Activated CD4-positive, alpha-beta T cell treated with anti-CD3 and anti-CD28 coated beads, Interleukin-2, amount 10 ng/mL, durations not matched to agents 24 days and 14 days (primary cell): ENCODE data around the gene ATP10D. TPM values are rescaled to one million over a fixed set of nuclear protein-coding genes. Genes with fewer than 3 reads are reported as not detected.
A peak's percentile ranks its signal among the peaks of the same experiment; 100 is the strongest.

Experiments used
- DNase-seq: peaks from one replicate; pipeline ENCODE4 v3.0.0; 2022
- H3K27ac Mint-ChIP-seq: one replicate; pipeline ENCODE4 v1.8.0; 2022; ENCODE audit warnings: mild to moderate bottlenecking, mixed read lengths
- H3K27me3 Mint-ChIP-seq: one replicate; pipeline ENCODE4 v1.8.0; 2022; ENCODE audit warnings: mixed read lengths
- H3K36me3 Mint-ChIP-seq: one replicate; pipeline ENCODE4 v1.8.0; 2022; ENCODE audit warnings: low read depth, mild to moderate bottlenecking, mixed read lengths
- H3K4me1 Mint-ChIP-seq: one replicate; pipeline ENCODE4 v1.8.0; 2021; ENCODE audit warnings: mixed read lengths
- H3K4me3 Mint-ChIP-seq: one replicate; pipeline ENCODE4 v1.8.0; 2022; ENCODE audit warnings: mild to moderate bottlenecking, moderate library complexity, mixed read lengths
- H3K9me3 Mint-ChIP-seq: one replicate; pipeline ENCODE4 v1.8.0; 2021; ENCODE audit warnings: mixed read lengths
- intact Hi-C: fragments of 100-400 bp; cut with micrococcal nuclease; formaldehyde crosslinking; loops from one replicate; pipeline ENCODE4 v1.15.1; 2023
- total RNA-seq: library from RNA; stranded (reverse); gene quantifications from 2 replicates; pipeline ENCODE4 v1.2.3, GENCODE V29; 2022

The ATP10D gene
- total RNA-seq = 0.71 and 1.3 TPM in 2 replicates

- intact Hi-C loops = loop anchor here (1.0 to 5.0 kb wide), 2 partner anchors 22 to 47 kb away; partner anchors contain the start of gene COMMD8
- H3K27ac Mint-ChIP-seq = peak within 1 kb of the TSS; percentile 85
- no peaks in the 10 kb centered on the region for H3K36me3 Mint-ChIP-seq
- H3K4me3 Mint-ChIP-seq = peak within 1 kb of the TSS; percentile 93
- H3K4me1 Mint-ChIP-seq = peaks cover 21% of the 10 kb centered on the region
- H3K27me3 Mint-ChIP-seq = peaks cover 10% of the 10 kb centered on the region
- peak; percentile 93 for DNase-seq
- H3K9me3 Mint-ChIP-seq = no peaks in the 10 kb centered on the region
These were observed at the start of gene ATP10D for GRCh38 chr4:47485047-47485692. Gene ATP10D (plus strand): TSS chr4:47485275. CDS start chr4:47512541, 27,266 bp downstream.

GRCh38 chr4:47442980-47443379 lies 42.1 kb upstream of the ATP10D start:
- intact Hi-C loops = no loop called here
- peaks cover 3% of the 10 kb centered on the region for H3K36me3 Mint-ChIP-seq
- peaks cover 2% of the 10 kb centered on the region for H3K27me3 Mint-ChIP-seq

GRCh38 chr4:47444031-47444430 lies 41.0 kb upstream of the ATP10D start:
- Mint-ChIP-seq H3K27ac (no peak overlapping the region), H3K9me3 (no peaks in the 10 kb centered on the region), H3K36me3 (peaks cover 3% of the 10 kb centered on the region), H3K4me3 (no peak overlapping the region), H3K27me3 (no peaks in the 10 kb centered on the region), H3K4me1 (peaks cover 8% of the 10 kb centered on the region)
- DNase-seq = no peak
- intact Hi-C loops = no loop called here

More at GRCh38 chr4:47442980-47443379, 42.1 kb upstream of the ATP10D start:
- Mint-ChIP-seq H3K27ac (no peak overlapping the region), H3K4me1 (peaks cover 8% of the 10 kb centered on the region), H3K9me3 (no peaks in the 10 kb centered on the region), H3K4me3 (no peak overlapping the region)
- DNase-seq = no peak

GRCh38 chr4:47451657-47452056 lies 33.4 kb upstream of the ATP10D start:
- Mint-ChIP-seq H3K9me3 (no peaks in the 10 kb centered on the region), H3K27ac (no peak overlapping the region), H3K4me3 (no peak overlapping the region), H3K4me1 (no peaks in the 10 kb centered on the region), H3K27me3 (no peaks in the 10 kb centered on the region), H3K36me3 (peaks cover 17% of the 10 kb centered on the region)
- DNase-seq = no peak
- intact Hi-C loops = no loop called here

GRCh38 chr4:47462799-47463234 lies 22.3 kb upstream of the ATP10D start:
- DNase-seq = no peak
- Mint-ChIP-seq H3K4me3 (peak overlapping the region; percentile 88), H3K36me3 (peaks cover 13% of the 10 kb centered on the region), H3K27ac (peak overlapping the region; percentile 77), H3K27me3 (no peaks in the 10 kb centered on the region), H3K4me1 (peaks cover 22% of the 10 kb centered on the region), H3K9me3 (no peaks in the 10 kb centered on the region)
- intact Hi-C loops = loop anchor here (1.0 to 10.0 kb wide), 6 partner anchors 22 to 662 kb away; partner anchors contain the start of genes ATP10D, CORIN and NFXL1

- Mint-ChIP-seq H3K27ac (peak within 1 kb of the TSS; percentile 77), H3K4me3 (peak within 1 kb of the TSS; percentile 88), H3K36me3 (peaks cover 11% of the 10 kb centered on the region), H3K27me3 (no peaks in the 10 kb centered on the region), H3K4me1 (peaks cover 22% of the 10 kb centered on the region), H3K9me3 (no peaks in the 10 kb centered on the region)
- intact Hi-C loops = loop anchor here (1.0 to 10.0 kb wide), 6 partner anchors 22 to 661 kb away; partner anchors contain the start of genes ATP10D, CORIN and NFXL1
- DNase-seq = peak; percentile 99
These were observed 21.7 kb upstream of the ATP10D start, which contains the start of gene COMMD8 for GRCh38 chr4:47463235-47463956. Gene COMMD8 (minus strand): TSS chr4:47463702. CDS start chr4:47463651, 51 bp downstream.

GRCh38 chr4:47465004-47465403 lies 20.1 kb upstream of the ATP10D start:
- Mint-ChIP-seq H3K27ac (no peak overlapping the region), H3K9me3 (no peaks in the 10 kb centered on the region), H3K4me1 (peaks cover 22% of the 10 kb centered on the region), H3K27me3 (peaks cover 5% of the 10 kb centered on the region), H3K4me3 (no peak overlapping the region), H3K36me3 (no peaks in the 10 kb centered on the region)
- DNase-seq = no peak
- intact Hi-C loops = loop anchor here (10.0 kb wide), 3 partner anchors 370 to 660 kb away; partner anchors contain the start of gene CORIN

GRCh38 chr4:47466056-47466785 lies 18.9 kb upstream of the ATP10D start:
- intact Hi-C loops = loop anchor here (10.0 kb wide), 3 partner anchors 369 to 659 kb away; partner anchors contain the start of gene CORIN
- Mint-ChIP-seq H3K36me3 (no peaks in the 10 kb centered on the region), H3K27ac (no peak overlapping the region), H3K4me1 (peaks cover 21% of the 10 kb centered on the region), H3K9me3 (no peaks in the 10 kb centered on the region), H3K27me3 (peaks cover 7% of the 10 kb centered on the region), H3K4me3 (no peak overlapping the region)
- no peak for DNase-seq

GRCh38 chr4:47468706-47469365 lies 16.2 kb upstream of the ATP10D start:
- intact Hi-C loops = loop anchor here (10.0 kb wide), 3 partner anchors 366 to 656 kb away; partner anchors contain the start of gene CORIN
- Mint-ChIP-seq H3K27me3 (peaks cover 16% of the 10 kb centered on the region), H3K27ac (no peak overlapping the region), H3K4me3 (no peak overlapping the region), H3K36me3 (no peaks in the 10 kb centered on the region), H3K9me3 (no peaks in the 10 kb centered on the region), H3K4me1 (peaks cover 1% of the 10 kb centered on the region)
- DNase-seq = no peak

- intact Hi-C loops = loop anchor here (10.0 kb wide), 3 partner anchors 365 to 655 kb away; partner anchors contain the start of gene CORIN
- Mint-ChIP-seq H3K4me3 (no peak overlapping the region), H3K4me1 (no peaks in the 10 kb centered on the region), H3K27ac (no peak overlapping the region), H3K27me3 (peaks cover 19% of the 10 kb centered on the region), H3K36me3 (no peaks in the 10 kb centered on the region), H3K9me3 (no peaks in the 10 kb centered on the region)
- DNase-seq = no peak
These were observed 15.1 kb upstream of the ATP10D start for GRCh38 chr4:47469951-47470350.

- intact Hi-C loops = no loop called here
- Mint-ChIP-seq H3K27me3 (peaks cover 19% of the 10 kb centered on the region), H3K4me1 (no peaks in the 10 kb centered on the region), H3K4me3 (no peak overlapping the region), H3K27ac (no peak overlapping the region), H3K9me3 (no peaks in the 10 kb centered on the region), H3K36me3 (no peaks in the 10 kb centered on the region)
- no peak for DNase-seq
These were observed 14.0 kb upstream of the ATP10D start for GRCh38 chr4:47471064-47471463.

- intact Hi-C loops = no loop called here
- peaks cover 19% of the 10 kb centered on the region for H3K27me3 Mint-ChIP-seq
- no peak overlapping the region for H3K4me3 Mint-ChIP-seq
- DNase-seq = no peak
- no peaks in the 10 kb centered on the region for H3K36me3 Mint-ChIP-seq
- no peaks in the 10 kb centered on the region for H3K9me3 Mint-ChIP-seq
- H3K4me1 Mint-ChIP-seq = no peaks in the 10 kb centered on the region
- no peak overlapping the region for H3K27ac Mint-ChIP-seq
These were observed 13.5 kb upstream of the ATP10D start for GRCh38 chr4:47471591-47471990.

GRCh38 chr4:47473141-47473750 lies 11.8 kb upstream of the ATP10D start:
- Mint-ChIP-seq H3K27ac (no peak overlapping the region), H3K9me3 (no peaks in the 10 kb centered on the region), H3K4me3 (no peak overlapping the region), H3K27me3 (peaks cover 19% of the 10 kb centered on the region), H3K4me1 (no peaks in the 10 kb centered on the region), H3K36me3 (no peaks in the 10 kb centered on the region)
- intact Hi-C loops = no loop called here
- no peak for DNase-seq
